HG02678 (cell line): ENCODE data around the gene SPC24.

Experiments used
- ATAC-seq: cut with Tn5 transposase; IDR thresholded peaks from one replicate; pipeline ENCODE4 v1.9.1; 2021; ENCODE audit warnings: mild to moderate bottlenecking, moderate library complexity; ENCODE audit not compliant: unreplicated experiment

The SPC24 gene, protein sequence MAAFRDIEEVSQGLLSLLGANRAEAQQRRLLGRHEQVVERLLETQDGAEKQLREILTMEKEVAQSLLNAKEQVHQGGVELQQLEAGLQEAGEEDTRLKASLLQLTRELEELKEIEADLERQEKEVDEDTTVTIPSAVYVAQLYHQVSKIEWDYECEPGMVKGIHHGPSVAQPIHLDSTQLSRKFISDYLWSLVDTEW

DNA sequence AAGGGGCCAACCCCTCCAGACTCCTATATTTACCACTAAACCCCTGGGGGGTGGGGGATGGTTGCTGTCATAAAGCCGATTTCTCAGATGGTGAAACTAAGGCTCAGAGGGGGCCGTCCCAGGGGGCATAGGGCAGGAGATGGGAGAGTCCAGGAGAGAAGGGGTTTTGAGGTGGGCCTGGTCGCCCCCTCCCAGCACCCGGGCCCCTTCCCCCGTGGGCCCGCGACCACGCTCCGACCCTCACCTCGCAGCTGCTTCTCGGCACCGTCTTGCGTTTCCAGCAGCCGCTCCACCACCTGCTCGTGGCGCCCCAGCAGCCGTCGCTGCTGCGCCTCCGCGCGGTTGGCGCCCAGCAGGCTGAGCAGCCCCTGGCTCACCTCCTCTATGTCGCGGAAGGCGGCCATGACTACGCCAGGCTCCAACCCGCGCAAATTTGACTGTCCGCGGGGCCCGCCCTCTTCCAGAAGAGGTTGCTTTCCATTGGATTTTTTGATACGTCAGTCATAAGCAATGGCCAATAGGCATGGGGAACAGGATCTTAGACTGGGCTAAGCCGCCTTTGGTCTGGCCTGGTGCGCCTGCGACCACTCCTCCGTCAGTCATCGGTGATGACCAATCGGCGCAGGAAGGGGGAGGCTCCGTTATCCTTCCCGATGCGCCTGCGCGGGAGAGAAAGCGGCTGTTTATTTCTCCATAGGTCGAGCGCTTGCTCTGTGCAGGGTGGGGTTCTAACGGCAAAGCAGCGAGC lies at the start of gene SPC24:
Gene SPC24, minus strand, starts transcription at position 410 of the 748 bp plus-strand sequence. Its CDS starts 6 bp downstream, at position 404.
- peak; percentile 98 for ATAC-seq

GRCh38 chr19:11204943-11205349 lies 49.4 kb upstream of the SPC24 start:
- ATAC-seq, result no peak

GRCh38 chr19:11204076-11204602 lies 48.6 kb upstream of the SPC24 start:
- no peak for ATAC-seq

DNA sequence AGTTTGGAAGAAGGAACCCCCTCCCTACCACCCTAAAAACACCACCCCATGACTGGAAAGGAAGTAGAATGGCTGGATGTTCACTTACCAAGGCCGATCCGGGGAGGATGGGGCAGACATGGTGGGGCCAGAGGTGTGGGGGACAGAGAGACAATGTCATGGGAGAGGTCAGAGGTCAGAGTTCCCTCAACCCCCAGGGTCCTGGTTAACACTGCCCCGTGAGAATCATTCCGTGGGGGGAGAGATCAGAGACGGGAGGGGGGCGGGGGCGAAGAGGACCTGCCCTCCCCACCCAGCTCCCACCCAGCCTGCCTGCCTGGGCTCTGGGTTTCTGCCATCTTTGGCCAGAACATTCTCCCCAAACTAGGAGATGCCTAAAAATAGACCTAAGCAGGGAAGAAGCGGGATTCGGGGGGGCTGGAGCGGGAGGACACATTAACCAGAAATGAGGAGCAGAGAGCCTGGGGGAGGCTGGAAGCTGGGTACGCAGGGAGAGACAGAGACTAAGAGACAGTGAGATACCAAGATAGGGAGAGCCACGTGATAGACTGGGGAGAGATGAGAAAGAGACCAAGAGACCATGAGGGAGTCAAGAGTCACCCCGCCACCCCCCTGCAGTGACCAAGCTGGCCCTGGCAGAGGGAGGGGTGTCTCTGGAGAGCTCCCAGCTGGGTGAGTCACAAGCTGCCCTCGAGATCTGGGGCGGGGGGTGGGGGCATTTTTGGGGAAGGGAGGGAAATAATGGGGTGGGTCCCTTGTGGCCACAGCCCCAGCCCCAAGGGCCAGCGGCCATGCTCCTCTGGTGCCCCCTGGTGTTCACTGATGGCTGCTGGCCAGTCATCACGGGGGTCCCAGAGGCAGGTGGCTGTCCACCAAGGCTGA lies 47.9 kb upstream of the SPC24 start:
- no peak for ATAC-seq

GRCh38 chr19:11202488-11203193 lies 47.1 kb upstream of the SPC24 start:
- no peak for ATAC-seq

GRCh38 chr19:11201791-11202190 lies 46.2 kb upstream of the SPC24 start:
- ATAC-seq, result no peak

GRCh38 chr19:11200931-11201330 lies 45.3 kb upstream of the SPC24 start:
- ATAC-seq, result no peak

- ATAC-seq, result no peak
Observed at GRCh38 chr19:11200015-11200574, 44.5 kb upstream of the SPC24 start.

DNA sequence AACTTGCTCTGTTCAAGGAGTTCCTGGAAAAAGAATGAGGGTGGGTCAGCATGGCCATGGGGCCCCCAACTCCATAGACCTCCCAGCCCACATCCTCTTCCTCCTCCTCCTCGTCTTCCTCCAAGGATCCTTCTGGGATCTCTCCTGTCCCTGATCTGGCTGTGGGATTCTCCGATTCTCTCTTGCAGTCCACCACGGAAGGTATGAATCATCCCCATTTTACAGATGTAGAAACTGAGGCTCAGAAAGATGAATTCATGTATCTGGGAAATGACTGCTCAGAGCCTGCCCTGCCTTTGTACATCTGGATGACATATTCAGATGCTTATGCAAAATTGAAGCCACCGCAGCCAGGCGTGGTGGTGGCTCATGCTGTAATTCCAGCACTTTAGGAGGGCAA lies 43.9 kb upstream of the SPC24 start:
- no peak for ATAC-seq

- ATAC-seq, result no peak
Observed at GRCh38 chr19:11198769-11199424, 43.3 kb upstream of the SPC24 start.

GRCh38 chr19:11198175-11198534 lies 42.6 kb upstream of the SPC24 start:
- ATAC-seq, result no peak

- peak; percentile 80 for ATAC-seq
Observed at GRCh38 chr19:11197291-11198174, 42.0 kb upstream of the SPC24 start, which contains the start of gene KANK2. TSS of gene KANK2 (minus strand) at chr19:11197545. CDS start at chr19:11194511, 3,034 bp downstream.

DNA sequence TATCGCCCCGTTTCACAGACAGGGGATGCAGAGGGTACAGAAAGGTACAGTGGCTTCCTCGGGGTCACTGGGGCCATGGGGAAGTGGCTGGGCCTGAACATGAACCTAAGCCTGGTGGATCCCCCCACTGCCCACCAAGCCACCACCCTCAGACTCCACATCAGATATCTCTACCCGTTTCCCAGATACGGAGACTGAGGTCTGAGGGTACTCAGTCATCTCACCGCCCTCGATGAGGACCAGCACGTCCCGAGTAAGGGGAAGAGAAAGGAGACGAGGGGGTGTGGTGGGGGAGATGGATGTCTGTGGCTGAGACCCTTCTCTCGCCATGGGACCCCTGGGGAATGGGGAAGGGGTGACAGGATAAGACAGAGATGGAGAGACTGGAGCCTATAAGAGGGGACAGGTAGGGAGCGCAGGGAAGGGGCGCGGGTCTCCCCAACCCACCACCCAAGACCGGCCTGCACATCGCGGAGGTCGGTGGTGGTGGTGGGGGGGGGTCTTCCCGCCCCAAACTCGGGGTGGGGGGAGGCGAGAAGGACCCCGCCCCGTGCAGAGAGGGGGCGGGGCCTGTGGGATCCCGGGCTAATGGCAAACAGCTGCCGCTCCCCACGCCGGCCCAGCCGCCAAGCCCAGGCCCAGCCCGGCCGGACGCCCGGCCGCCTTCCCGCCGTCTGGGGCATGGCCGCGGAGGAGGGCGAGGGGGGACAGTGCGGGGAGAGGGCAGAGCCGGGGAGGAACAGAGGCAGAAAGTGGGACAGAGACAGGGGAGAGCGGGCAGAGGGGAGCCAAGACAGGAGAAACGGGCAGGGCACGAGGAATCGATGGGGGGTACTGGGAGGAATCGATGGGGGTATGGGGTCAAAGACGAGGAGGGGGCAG lies 41.1 kb upstream of the SPC24 start:
- ATAC-seq, result no peak

- ATAC-seq, result no peak
Observed at GRCh38 chr19:11195681-11196080, 40.1 kb upstream of the SPC24 start.

DNA sequence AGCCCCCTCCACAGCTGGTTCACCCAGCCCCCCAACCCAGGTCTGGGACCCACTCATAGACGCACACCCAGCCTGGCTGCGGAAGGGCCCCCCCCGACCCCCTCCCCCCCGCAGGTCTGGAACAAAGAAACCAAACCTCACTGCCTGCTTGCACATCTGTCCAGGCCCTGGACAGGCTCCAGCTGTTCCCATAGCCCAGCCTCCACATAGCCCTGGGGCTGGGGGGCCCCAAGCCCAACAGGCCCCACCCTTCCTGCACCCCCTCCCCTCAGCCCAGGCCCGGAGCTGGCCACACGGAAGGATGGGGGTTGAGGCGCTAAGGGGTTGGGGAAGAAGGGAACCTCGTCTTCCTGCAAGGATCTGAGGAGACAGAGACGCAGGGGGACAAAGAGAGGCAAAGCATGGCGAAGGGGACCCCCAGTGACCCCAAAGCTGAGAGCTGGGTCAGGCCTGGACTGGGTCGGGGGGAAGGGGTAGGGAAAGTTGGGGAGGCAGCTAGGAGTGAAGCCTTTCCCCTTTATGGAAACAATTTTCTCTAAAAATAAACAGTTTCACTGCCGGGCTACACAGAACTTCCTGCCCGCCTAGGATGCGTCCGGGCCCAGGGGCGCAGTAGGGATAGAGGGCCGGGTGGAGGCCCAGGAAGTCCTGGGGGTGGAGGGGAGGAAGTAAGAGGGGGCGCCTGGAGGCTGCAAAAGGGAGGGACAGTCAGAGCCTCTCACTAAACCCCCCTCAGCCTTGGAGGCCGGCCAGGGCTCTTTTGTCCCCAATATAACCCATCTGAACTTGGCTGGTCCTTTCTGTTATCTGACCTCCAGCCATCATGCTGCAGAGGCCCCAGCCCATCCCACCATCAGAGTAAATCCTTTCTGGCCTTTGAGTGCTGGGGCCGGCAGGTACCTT lies 39.3 kb upstream of the SPC24 start:
- ATAC-seq, result no peak

GRCh38 chr19:11194173-11194572 lies 38.6 kb upstream of the SPC24 start:
- ATAC-seq, result no peak
